ENCODE measurements around the gene IL1RN.

Gene IL1RN

DNA sequence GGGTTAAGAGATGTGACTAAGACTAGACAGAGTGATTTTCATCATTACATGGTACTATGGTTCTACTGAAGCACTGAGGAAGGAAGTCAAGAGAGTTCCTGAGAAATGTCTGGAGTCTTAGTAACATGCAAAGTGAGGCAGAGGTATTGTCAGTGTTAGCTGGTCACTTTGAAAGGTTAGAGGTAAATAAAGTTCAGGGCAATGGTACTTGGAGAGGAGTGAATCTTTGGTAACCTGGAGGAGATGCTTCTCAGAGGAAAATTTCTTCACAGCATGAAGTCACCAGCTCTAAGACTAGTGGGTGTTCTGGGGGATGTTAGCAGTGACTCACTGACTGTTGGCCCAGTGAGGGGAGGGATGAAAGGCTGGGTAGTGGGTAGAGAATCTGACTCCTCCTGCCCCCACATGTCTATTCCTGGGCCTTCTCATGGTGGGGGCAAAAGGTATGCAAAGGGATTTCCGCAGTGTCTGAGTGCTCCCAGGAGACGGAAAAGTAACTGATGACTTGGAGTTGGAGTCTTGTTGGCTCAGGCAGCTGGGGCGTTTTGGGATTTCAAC lies 23.3 kb upstream of the IL1RN start:
- DNase-seq (ENCODE audit: low read depth): no peak

DNA sequence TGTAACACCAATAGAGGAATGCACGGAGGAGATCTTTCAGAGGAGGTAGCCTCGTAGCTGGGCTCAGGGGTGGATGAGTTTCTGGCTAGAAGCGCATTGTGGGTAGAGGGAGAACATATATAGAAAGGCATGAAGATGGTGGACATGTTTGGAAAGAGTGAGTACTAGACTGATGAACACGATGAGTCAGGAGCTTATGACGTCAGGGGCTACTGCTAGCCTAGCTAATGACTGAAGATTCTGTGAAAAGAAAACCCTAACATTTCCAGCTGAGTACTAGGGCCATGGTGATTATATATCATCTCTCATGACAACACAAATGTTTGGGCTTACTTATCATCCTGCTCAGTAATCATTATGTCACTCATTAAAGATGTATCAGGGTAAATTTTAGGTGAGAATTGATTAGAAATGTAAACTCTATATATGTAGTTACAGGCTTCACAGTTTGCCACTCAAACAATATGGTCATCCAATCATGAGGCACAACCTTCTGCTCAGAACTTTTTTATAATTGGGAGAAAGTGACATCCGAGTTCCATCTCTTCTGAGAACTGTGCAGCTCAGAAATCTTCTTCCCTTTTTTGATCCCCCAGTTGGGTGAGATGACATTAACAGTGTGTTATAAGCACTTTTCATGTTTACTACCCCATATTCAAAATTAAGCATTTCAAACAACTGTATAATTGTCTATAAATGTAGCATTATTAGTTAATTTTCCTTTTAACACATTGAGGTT lies 22.2 kb upstream of the IL1RN start:
- DNase-seq (ENCODE audit: low read depth): no peak

DNA sequence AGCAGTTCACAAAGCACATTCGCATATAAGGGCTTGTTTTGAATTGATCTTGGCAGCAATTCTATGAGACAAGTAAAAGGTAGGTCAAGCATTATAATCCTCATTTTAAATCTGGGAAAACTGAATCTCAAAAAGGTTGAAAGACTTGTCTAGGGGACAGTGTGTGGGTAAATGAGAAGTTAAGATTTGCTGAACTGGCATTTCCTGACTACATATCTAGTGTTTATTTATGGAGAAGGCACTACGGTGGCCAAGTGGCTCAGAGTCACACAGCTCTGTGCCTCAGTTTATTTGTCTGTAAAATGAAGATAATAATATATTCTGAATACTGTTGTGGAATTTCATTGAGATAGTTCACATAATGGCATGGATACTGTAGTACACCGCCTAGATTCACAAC lies 16.3 kb upstream of the IL1RN start:
- no peak for DNase-seq (ENCODE audit: low read depth)

DNA sequence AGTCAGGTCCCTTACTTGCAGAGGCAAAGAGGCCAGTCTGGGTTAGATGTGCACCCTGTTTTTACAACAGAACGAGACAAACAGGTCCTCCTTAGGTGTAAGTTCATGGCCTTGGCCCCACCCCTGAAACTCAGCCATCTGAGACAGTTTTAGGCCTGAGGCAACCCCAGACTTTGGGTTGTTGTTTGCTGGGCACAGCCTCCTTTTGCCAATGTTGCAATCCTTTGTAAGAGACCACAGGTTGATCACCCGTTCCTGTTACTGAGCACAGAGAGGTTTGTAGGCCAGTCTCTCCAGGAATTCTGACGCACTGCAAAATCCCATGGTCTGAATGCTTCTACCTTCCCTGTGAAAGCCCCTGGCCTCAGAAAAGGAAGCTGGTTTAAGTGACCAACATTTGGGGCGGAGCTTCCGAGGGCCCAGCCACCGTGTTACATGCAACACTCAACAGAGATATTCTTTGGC lies 15.5 kb upstream of the IL1RN start:
- DNase-seq (ENCODE audit: low read depth): no peak

DNA sequence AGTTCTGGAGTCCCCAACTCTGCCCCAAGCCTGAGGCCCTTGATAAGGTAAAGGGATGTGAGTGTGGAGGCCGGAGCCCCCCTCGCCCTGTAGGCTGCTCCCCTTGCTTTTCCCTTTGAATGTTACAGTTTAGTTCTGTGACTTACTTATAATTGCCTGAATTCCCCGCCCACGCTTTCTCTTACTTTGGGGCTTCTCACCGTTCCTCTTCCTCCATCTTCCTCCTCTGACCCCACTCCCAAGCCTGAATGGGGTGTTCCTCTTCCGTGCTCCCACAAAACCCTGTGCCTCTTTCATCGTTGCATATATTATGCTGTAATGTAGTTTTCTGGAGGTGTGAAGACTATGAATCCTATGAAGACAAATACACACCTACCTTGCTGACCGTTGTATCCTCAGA lies 15.0 kb upstream of the IL1RN start:
- DNase-seq (ENCODE audit: low read depth): no peak

DNA sequence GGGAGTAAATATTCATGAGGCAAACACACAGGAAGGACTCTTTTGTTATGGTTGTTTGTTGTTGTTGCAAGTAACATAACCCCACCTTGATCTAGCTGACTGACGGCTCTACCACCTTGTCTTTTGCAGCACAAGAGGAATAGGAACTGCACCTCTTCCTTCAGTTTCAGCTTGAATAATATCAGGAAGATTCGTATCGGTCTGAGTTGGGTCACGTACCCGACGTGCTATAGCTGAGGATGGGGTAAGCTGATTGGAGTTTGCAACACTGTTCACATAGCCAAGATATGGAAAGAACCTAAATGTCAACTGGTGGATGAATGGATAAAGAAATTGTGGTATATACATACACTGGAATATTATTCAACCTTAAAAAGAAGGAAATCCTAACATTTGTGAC lies 14.5 kb upstream of the IL1RN start:
- no peak for DNase-seq (ENCODE audit: low read depth)

DNA sequence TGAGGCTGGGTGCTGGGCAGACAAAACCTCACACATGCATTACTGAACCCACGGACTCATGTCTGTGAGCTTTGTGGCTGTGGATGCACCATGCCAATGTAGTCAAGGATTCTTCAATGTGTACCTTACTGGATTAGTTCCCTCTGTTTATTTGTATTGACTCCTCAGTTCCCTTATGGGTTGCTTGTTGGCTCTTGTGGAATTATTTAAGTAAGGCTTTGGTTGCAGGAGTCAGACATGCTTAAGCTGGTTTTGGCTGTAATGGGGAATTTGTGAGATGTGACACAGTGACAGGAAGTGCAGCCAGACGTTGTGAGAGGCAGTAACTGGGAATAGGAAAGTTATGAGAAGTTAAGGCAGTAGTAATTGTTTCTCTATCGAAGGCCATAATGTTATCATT lies 13.6 kb upstream of the IL1RN start:
- DNase-seq (ENCODE audit: low read depth): no peak

DNA sequence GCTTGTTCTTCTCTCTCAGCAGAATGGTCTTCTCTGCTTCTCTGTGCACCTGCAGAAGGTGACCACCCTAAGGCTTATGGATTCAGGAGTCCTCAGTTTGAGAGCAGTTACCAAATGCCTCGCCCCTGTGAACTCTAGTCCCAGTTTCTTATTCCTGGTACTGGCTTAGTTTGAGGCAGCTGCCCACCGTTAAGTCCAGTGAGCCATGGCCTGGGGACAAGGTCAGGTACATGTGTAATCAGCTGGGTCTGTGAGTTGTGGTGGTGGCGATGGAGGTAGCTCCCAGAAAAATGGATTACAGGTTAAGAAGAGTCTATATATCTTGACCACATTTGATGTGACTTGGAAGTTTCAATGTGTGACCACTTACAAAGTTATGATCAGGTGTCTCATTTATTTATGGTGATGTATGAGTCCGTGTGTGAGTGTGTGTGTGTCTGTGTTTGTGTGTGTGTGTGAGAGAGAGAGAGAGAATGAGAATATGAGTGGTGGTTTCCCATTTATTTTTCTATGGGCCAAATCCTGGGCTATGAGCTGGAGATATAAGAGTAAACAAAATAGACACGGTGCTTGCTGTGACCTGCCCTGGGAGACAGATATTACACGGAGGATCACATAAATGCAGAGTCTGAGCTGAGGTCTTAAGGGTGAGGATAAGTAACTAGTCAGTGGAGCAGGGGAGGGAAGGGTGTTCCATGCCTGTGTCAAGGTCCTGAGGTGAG lies 13.0 kb upstream of the IL1RN start:
- no peak for DNase-seq (ENCODE audit: low read depth)

DNA sequence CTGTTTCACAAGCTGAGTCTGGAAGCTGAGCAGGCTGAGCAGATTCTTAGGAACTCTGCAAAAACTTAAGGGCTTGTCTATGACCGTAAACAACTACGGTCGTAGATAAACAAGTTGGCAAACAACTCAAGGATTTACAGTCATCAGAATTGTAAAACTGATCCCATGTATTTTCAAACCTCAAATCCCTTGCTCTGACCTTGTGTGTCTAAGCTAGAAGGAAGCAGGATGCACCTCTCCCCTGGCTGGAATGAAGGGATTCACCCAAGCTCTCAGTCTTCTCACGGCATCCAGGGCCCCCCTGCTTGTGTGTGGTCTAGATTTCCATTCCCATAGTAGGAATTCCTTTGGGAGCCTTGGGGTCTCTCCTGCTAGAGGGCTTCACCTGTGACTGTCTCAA lies 12.4 kb upstream of the IL1RN start:
- no peak for DNase-seq (ENCODE audit: low read depth)

DNA sequence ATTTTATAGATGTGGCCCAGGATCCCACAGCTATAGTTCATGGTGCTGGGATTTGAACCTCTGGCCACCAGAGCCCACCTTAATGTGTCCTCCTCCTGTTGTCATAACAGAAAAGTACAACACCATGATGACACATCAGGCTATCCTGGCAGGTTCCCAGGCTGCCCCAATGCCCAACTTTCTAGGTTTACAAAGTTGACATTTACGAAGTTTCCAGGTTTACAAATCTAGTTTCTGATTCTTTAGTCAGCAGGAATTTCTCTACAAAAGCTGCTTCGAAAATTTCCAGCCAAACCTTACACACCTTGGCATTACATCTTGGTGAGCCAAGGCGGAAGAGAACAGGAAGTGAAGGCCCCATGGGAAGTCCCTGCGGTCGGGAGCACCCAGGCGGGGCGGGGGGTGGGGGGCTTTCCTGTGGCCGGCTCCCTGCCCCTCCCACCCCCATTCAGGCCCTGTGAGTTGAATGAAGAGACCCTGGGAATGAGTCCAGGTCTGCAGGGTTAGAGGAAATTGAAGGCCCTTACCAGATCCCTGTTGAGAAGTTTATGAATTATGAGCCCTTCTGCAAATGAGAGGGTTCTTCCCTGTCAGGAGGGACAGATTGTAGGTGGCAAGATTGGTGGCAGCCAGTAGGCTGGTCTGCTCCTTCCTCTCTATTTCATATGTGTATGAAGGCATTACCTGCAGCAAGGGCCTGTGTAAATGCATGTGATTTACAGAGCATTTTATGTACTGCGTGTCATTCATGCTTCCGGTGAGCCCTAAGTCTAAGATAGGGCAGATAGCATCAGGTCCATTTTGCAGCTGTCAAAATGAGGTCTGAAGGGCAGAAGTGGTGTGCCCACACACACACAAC lies 11.1 kb upstream of the IL1RN start:
- no peak for DNase-seq (ENCODE audit: low read depth)

DNA sequence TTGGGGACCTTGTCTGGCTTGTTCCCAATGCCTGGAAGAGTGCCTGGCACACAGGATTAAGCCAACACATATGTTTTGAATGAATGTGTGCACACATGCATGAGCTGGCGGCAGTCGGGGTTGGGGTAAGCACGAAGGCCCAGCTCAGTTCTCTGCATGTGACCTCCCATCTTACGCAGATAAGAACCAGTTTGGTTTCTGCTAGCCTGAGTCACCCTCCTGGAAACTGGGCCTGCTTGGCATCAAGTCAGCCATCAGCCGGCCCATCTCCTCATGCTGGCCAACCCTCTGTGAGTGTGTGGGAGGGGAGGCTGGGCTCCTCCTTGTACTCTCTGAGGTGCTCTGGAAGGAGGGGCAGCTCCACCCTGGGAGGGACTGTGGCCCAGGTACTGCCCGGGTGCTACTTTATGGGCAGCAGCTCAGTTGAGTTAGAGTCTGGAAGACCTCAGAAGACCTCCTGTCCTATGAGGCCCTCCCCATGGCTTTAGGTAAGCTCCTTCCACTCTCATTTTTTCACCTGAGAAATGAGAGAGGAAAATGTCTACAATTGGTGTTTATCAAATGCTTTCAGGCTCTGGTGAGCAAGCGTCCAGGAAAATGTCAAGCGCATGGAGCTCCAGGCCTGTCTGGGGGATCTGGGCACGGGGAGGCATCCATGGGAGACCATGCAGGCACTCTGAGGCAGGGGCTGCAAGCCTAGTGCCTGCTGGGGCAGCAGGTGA lies 9.7 kb upstream of the IL1RN start:
- DNase-seq (ENCODE audit: low read depth): no peak

DNA sequence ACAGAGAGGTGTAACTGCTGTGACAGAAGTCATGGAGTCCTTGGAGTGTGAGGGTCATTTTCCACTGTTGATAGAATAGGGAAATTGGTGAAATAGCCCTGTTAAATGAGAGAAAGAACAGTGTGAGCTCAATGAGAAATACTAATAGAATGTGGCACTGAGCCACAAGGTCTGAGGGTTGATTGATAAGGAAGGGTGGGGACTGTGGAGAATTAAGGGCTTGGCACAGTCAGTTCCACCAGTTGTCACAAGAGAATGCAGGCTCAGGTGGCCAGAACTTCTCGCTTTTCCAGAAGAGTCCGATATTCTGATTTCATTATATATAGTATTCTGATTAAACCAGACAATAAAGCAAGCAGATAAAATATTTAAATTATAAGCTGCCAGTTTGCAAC lies 9.1 kb upstream of the IL1RN start:
- no peak for DNase-seq (ENCODE audit: low read depth)

DNA sequence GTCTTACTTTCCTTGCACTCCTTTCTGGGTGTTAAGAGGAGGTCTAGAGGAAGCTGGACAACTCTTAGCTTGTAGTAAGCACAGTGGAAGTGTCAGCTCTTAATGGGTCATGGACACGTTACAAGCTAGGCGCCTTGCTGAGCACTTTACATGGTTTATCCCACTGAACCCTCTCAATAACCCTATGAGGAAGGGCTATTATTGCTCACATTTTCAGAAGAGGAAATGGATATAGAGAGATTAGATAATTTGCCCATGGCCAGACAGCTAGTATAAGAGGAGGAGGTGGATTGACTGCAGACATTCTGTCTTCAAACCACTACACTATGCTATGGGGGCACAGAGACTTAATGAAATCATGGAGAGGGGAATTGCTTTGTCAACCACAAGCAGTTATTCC lies 8.3 kb upstream of the IL1RN start:
- DNase-seq (ENCODE audit: low read depth): no peak

DNA sequence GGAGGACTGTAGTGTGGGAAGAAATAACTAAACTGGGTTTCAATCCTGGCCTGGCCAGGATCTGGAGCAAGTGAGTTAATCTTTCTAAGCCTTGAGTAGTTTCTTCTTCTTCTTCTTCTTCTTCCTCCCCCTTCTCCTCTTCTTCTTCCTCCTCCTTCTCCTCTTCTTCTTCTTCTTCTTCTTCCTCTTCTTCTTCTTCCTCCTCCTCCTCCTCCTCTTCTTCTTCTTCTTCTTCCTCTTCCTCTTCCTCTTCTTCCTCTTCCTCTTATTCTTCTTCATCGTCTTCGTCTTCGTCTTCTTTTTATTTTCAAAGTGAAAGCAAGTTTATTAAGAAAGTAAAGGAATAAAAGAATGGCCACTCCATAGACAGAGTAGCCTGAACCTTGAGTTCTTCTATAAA lies 6.5 kb upstream of the IL1RN start:
- DNase-seq (ENCODE audit: low read depth): no peak

DNA sequence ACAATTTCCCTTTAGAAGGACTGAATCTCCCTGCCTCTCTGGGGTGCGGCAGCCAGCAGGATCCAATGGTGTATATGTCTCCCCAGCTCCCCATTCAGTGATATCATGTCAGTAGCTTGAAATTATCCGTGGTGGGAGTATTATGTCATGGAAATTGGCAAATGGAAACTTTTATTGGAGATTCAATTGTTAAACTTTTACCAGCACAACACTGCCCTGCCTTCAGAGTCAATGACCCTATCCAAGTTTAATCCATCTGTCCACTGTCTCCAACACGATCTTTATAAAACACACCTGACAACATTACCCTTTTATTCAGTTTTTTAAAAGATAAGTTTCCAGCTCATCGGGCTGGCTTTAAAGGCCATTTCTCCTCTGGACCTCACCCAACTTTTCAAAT lies 5.0 kb upstream of the IL1RN start:
- DNase-seq (ENCODE audit: low read depth): no peak

DNA sequence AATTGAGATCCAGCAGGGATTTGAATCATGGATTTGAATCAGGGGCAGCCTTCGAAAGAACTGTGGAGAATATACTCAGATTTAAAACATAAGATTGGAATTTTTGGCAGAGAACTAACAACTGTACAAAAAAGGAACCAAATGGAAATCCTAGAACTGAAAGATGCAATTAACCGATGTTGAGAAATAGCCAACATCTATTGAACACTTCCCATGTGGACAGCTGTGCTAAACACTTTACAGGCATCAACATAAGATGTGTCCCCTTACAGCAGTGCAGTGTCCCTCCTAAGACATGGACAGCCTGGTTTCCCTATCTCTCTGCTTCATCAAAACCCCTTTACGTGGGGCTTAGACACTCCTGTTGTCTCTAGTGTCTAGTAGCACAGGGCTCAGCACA lies 3.7 kb upstream of the IL1RN start:
- DNase-seq (ENCODE audit: low read depth): no peak

DNA sequence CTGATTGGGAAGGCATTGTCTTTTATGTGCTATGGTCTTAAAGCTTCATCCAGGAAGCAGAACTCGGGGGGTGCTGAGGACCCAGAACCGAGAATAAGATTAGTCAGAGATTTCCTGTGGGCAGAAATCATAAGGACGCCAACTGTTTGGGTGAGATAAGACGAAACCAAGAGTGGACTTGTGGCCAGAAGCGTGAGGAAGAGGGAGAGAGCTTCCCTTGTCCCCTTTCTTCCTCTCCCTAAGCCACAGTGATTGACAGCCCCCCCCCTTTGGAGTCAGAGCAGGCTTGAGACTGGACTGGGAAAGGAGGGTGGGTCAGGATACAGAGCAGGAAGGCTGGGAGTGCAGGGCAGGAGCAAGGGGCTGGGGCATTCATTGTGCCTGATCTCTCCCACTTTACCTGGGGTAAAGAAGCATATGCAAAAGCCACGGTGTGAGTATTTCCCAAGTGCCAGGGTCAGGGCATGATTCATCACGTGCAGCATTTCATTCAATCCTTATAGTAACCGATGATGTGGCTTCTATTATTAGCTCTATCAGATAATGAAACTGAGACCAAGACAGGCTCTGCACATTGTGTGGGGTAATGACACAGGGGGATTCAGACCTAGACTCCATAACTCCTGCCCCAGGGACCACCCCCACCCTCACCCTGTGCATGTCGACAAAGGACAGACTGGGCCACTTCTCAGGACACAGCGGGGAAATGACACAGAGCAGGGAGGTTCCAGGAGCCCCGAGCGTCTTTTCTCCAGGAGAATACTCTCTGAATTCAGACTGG lies 3.0 kb upstream of the IL1RN start:
- no peak for DNase-seq (ENCODE audit: low read depth)

DNA sequence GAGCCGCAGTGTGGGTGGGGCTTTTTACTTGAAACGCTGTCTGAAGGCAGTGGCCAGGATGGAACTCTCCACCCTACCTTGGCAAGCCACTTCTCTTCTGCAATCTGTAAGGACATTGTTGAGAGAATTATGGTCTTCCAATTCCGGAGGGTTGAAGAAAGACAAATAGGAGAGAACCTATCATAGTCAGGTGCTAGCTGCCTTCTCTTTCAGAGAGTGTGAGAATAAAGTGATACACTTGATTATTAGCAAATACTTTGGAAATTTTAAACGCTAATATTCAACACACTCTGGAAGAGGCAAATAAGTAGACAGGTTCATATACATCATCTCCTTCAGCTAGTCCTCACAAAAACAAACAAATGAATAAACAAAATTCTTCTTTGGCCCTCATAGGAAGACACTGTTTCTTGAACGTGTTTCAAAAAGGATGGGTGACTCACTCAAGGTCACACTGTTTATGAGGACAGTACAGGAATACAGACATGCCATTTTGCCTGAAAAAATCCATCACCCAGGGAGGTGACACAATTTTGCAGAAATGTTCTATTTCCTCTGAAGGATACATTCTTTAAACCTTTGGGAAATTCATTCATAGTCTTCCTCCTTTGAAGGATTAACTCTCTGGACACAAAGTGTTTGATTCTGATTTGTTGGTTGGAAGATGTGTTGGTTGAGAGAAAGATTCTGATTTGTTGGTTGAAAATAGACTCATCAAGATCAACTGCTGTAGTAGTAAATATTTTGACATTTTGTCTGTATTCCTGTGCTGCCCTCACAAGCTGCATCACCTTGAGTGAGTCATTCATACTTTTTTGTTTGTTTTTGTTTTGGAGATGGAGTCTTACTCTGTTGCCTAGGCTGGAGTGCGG lies 2.2 kb upstream of the IL1RN start:
- no peak for DNase-seq (ENCODE audit: low read depth)

DNA sequence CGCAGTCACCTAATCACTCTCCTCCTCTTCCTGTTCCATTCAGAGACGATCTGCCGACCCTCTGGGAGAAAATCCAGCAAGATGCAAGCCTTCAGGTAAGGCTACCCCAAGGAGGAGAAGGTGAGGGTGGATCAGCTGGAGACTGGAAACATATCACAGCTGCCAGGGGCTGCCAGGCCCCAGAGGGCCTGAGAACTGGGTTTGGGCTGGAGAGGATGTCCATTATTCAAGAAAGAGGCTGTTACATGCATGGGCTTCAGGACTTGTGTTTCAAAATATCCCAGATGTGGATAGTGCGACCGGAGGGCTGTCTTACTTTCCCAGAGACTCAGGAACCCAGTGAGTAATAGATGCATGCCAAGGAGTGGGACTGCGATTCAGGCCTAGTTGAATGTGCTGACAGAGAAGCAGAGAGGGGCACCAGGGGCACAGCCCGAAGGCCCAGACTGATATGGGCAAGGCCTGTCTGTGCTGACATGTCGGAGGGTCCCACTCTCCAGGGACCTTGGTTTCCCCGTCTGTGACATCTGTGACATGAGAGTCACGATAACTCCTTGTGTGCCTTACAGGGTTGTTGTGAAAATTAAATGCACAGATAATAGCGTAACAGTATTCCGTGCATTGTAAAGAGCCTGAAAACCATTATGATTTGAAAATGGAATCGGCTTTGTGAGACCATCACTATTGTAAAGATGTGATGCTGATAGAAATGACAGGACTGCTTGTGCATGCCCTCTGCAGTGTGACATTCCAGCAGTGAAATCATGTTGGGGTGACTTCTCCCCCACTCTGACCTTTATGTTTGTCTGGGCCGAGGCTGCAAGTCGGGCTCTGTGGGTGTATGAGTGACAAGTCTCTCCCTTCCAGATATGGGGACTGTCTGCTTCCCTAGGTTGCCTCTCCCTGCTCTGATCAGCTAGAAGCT lies 510 bp downstream of the IL1RN start:
- DNase-seq (ENCODE audit: low read depth): no peak
